Erythroblast (primary cell): ENCODE measurements around the gene GPC5.
A peak's percentile ranks its signal among the peaks of the same experiment; 100 is the strongest.

Source experiments
- DNase-seq, 2 experiments: peaks; one replicate each; lab custom pipeline; 2025; lab: John Stamatoyannopoulos, UW
- GATA1 ChIP-seq: IDR thresholded peaks from 2 replicates; pipeline ENCODE4 v1.6.1; 2011; ENCODE audit warnings: low read depth, mild to moderate bottlenecking, control low read depth, low read length, moderate library complexity
- POLR2A ChIP-seq: IDR thresholded peaks from 2 replicates; pipeline ENCODE4 v1.6.1; 2011; ENCODE audit warnings: mild to moderate bottlenecking, low read length

Gene GPC5

GRCh38 chr13:91946498-91947070 lies 548.2 kb downstream of the GPC5 start:
- TF ChIP-seq POLR2A (no peak), GATA1 (no peak)
- DNase-seq, result peak in 1 of 2 experiments; percentile 1

GRCh38 chr13:91948736-91949135 lies 550.3 kb downstream of the GPC5 start:
- no peak for DNase-seq
- TF ChIP-seq GATA1, result no peak
- no peak for TF ChIP-seq POLR2A

GRCh38 chr13:91950803-91951202 lies 552.4 kb downstream of the GPC5 start:
- TF ChIP-seq POLR2A (no peak), GATA1 (no peak)
- no peak for DNase-seq

- no peak for DNase-seq
- TF ChIP-seq POLR2A (no peak), GATA1 (no peak)
Measured at GRCh38 chr13:91955546-91956355, 557.3 kb downstream of the GPC5 start.

GRCh38 chr13:91960947-91961346 lies 562.5 kb downstream of the GPC5 start:
- TF ChIP-seq POLR2A, result no peak
- TF ChIP-seq GATA1, result no peak
- DNase-seq, result no peak

GRCh38 chr13:91962946-91963345 lies 564.5 kb downstream of the GPC5 start:
- TF ChIP-seq POLR2A, result no peak
- no peak for TF ChIP-seq GATA1
- no peak for DNase-seq

- TF ChIP-seq POLR2A (no peak), GATA1 (no peak)
Measured at GRCh38 chr13:91965511-91965910, 567.1 kb downstream of the GPC5 start.

GRCh38 chr13:91978571-91978970 lies 580.1 kb downstream of the GPC5 start:
- DNase-seq, result no peak
- TF ChIP-seq GATA1 (no peak), POLR2A (no peak)

More at GRCh38 chr13:91965511-91965910, 567.1 kb downstream of the GPC5 start:
- DNase-seq, result no peak

GRCh38 chr13:91986761-91987483 lies 588.5 kb downstream of the GPC5 start:
- no peak for DNase-seq
- TF ChIP-seq POLR2A (no peak), GATA1 (no peak)

GRCh38 chr13:91988331-91988730 lies 589.9 kb downstream of the GPC5 start:
- TF ChIP-seq POLR2A (no peak), GATA1 (no peak)
- no peak for DNase-seq

- DNase-seq, result no peak
- TF ChIP-seq POLR2A (no peak), GATA1 (no peak)
Measured at GRCh38 chr13:92012787-92013186, 614.4 kb downstream of the GPC5 start.

- DNase-seq, result no peak
- TF ChIP-seq GATA1 (no peak), POLR2A (no peak)
Measured at GRCh38 chr13:92017737-92018136, 619.3 kb downstream of the GPC5 start.

GRCh38 chr13:92028695-92029094 lies 630.3 kb downstream of the GPC5 start:
- no peak for DNase-seq
- TF ChIP-seq POLR2A (no peak), GATA1 (no peak)

GRCh38 chr13:92029641-92030040 lies 631.2 kb downstream of the GPC5 start:
- TF ChIP-seq GATA1, result no peak
- no peak for TF ChIP-seq POLR2A
- DNase-seq, result no peak
